Muscle of leg (tissue), 11 donors: Measurements from ENCODE around the gene PARP14. TPM values are rescaled to one million over a fixed set of nuclear protein-coding genes. Genes with fewer than 3 reads are reported as not detected.
A peak's percentile ranks its signal among the peaks of the same experiment; 100 is the strongest.
"Not testable (repeated sequence)": the region's sequence is repeated elsewhere in the genome, so short reads cannot be mapped to it uniquely, and the experiment has no call there.

Experiments used
- DNase-seq: peaks from one replicate; pipeline ENCODE4 v3.0.0; 2013
- H3K27ac ChIP-seq: one replicate; pipeline ENCODE4 v1.5.1; 2013; ENCODE audit warnings: mild to moderate bottlenecking, low read length, control low read depth
- H3K27me3 ChIP-seq: one replicate; pipeline ENCODE4 v1.6.1; 2013; ENCODE audit warnings: low read length; ENCODE audit not compliant: control insufficient read depth, insufficient read depth
- H3K36me3 ChIP-seq: one replicate; pipeline ENCODE4 v1.6.1; 2013; ENCODE audit warnings: low read length; ENCODE audit not compliant: control insufficient read depth, insufficient read depth
- H3K4me1 ChIP-seq: one replicate; pipeline ENCODE4 v1.6.1; 2013; ENCODE audit warnings: low read length; ENCODE audit not compliant: control insufficient read depth, insufficient read depth
- H3K4me3 ChIP-seq: one replicate; pipeline ENCODE4 v1.5.1; 2013; ENCODE audit warnings: low read length, control low read depth
- H3K9me3 ChIP-seq: replicated peaks from 2 replicates; pipeline ENCODE4 v1.6.1; 2013; ENCODE audit warnings: low read depth, low read length; ENCODE audit not compliant: control insufficient read depth
- WGBS: methylation state at CpG from one replicate; pipeline ENCODE4 v1.1.5; 2013; ENCODE audit warnings: missing lambda C conversion rate; ENCODE audit not compliant: insufficient coverage; 5-methylcytosine and 5-hydroxymethylcytosine counted together
- polyA plus RNA-seq, 8 donors: library from polyadenylated mRNA; unstranded; fragments of 120-200 nt; gene quantifications; one replicate each; pipeline versions ENCODE4 v1.2.1 to v1.2.3, GENCODE V29; 2013; ENCODE audit warnings: inconsistent platforms in 1 of 8, low replicate concordance in 1 of 8; ENCODE audit not compliant: insufficient read length in 8 of 8, insufficient read depth in 1 of 8
- total RNA-seq: library from RNA; stranded (reverse); fragments of 120-200 nt; gene quantifications from one replicate; pipeline ENCODE4 v1.2.4, GENCODE V29; 2013

PARP14 gene
- total and polyA plus RNA-seq, 9 donors, result 6.6 to 12.9 (median 8.7) TPM

- Histone ChIP-seq H3K4me3 (no peak overlapping the region), H3K9me3 (no peaks in the 10 kb centered on the region), H3K4me1 (no peaks in the 10 kb centered on the region), H3K36me3 (peaks cover 65% of the 10 kb centered on the region), H3K27me3 (no peaks in the 10 kb centered on the region), H3K27ac (no peak overlapping the region)
- DNase-seq, result no peak
- 94% methylated on average over 3 of the region's 4 CpGs for WGBS
These were observed 36.0 kb downstream of the PARP14 start for GRCh38 chr3:122716667-122717066.

- H3K4me1 ChIP-seq, result no peaks in the 10 kb centered on the region
- 86% methylated on average over 1 of the region's 3 CpGs for WGBS
- H3K27ac ChIP-seq, result no peak overlapping the region
- H3K4me3 ChIP-seq, result no peak overlapping the region
- no peaks in the 10 kb centered on the region for H3K27me3 ChIP-seq
- DNase-seq, result no peak
- no peaks in the 10 kb centered on the region for H3K9me3 ChIP-seq
- H3K36me3 ChIP-seq, result peaks cover 61% of the 10 kb centered on the region
These were observed 38.8 kb downstream of the PARP14 start for GRCh38 chr3:122719273-122719921.

- Histone ChIP-seq H3K36me3 (peaks cover 21% of the 10 kb centered on the region), H3K27me3 (no peaks in the 10 kb centered on the region), H3K27ac (no peak overlapping the region), H3K4me1 (no peaks in the 10 kb centered on the region), H3K4me3 (no peak overlapping the region), H3K9me3 (peaks cover 2% of the 10 kb centered on the region)
- over 99% methylated on average over 9 of the region's 20 CpGs for WGBS
- DNase-seq, result no peak
These were observed 44.5 kb downstream of the PARP14 start for GRCh38 chr3:122725106-122725505.

GRCh38 chr3:122727294-122727693 is 46.7 kb downstream of the PARP14 start:
- Histone ChIP-seq H3K27ac (no peak overlapping the region), H3K4me3 (no peak overlapping the region)
- no CpG with 5 or more reads among the region's 3 CpGs for WGBS

GRCh38 chr3:122727766-122728165 is 47.1 kb downstream of the PARP14 start:
- Histone ChIP-seq H3K4me3 (no peak overlapping the region), H3K9me3 (peaks cover 2% of the 10 kb centered on the region), H3K27me3 (no peaks in the 10 kb centered on the region), H3K27ac (no peak overlapping the region), H3K4me1 (no peaks in the 10 kb centered on the region), H3K36me3 (peaks cover 13% of the 10 kb centered on the region)
- WGBS, result 86% methylated on average over 8 of the region's 9 CpGs
- DNase-seq, result no peak

More at GRCh38 chr3:122727294-122727693, 46.7 kb downstream of the PARP14 start:
- H3K27me3 ChIP-seq, result no peaks in the 10 kb centered on the region
- H3K4me1 ChIP-seq, result no peaks in the 10 kb centered on the region
- H3K9me3 ChIP-seq, result peaks cover 2% of the 10 kb centered on the region
- DNase-seq, result peak; percentile 17
- H3K36me3 ChIP-seq, result peaks cover 14% of the 10 kb centered on the region

- no peak for DNase-seq
- Histone ChIP-seq H3K36me3 (peaks cover 13% of the 10 kb centered on the region), H3K27me3 (no peaks in the 10 kb centered on the region), H3K9me3 (peaks cover 2% of the 10 kb centered on the region), H3K27ac (no peak overlapping the region), H3K4me3 (no peak overlapping the region), H3K4me1 (no peaks in the 10 kb centered on the region)
- no CpG with 5 or more reads among the region's 3 CpGs for WGBS
These were observed 47.5 kb downstream of the PARP14 start for GRCh38 chr3:122728186-122728585.

GRCh38 chr3:122728756-122729514 is 48.3 kb downstream of the PARP14 start:
- Histone ChIP-seq H3K4me1 (no peaks in the 10 kb centered on the region), H3K36me3 (peaks cover 11% of the 10 kb centered on the region), H3K4me3 (no peak overlapping the region), H3K27ac (no peak overlapping the region), H3K27me3 (no peaks in the 10 kb centered on the region), H3K9me3 (peaks cover 2% of the 10 kb centered on the region)
- no peak for DNase-seq
- WGBS, result 95% methylated on average over 6 of the region's 8 CpGs

- no peaks in the 10 kb centered on the region for H3K4me1 ChIP-seq
- no peak overlapping the region for H3K27ac ChIP-seq
- WGBS, result 79% methylated on average over 4 of the region's 4 CpGs
- peaks cover 10% of the 10 kb centered on the region for H3K36me3 ChIP-seq
- H3K4me3 ChIP-seq, result no peak overlapping the region
- H3K9me3 ChIP-seq, result peaks cover 2% of the 10 kb centered on the region
- H3K27me3 ChIP-seq, result no peaks in the 10 kb centered on the region
- no peak for DNase-seq
These were observed 49.6 kb downstream of the PARP14 start for GRCh38 chr3:122730240-122730639.

GRCh38 chr3:122732682-122733525 is 52.3 kb downstream of the PARP14 start:
- H3K4me3 ChIP-seq, result not testable (repeated sequence)

GRCh38 chr3:122739172-122739571 is 58.5 kb downstream of the PARP14 start:
- Histone ChIP-seq H3K4me3 (no peak overlapping the region), H3K27me3 (no peaks in the 10 kb centered on the region), H3K4me1 (no peaks in the 10 kb centered on the region), H3K27ac (no peak overlapping the region), H3K36me3 (peaks cover 12% of the 10 kb centered on the region), H3K9me3 (no peaks in the 10 kb centered on the region)
- no CpG with 5 or more reads among the region's 3 CpGs for WGBS
- no peak for DNase-seq

More at GRCh38 chr3:122732682-122733525, 52.3 kb downstream of the PARP14 start:
- not testable (repeated sequence) for H3K4me1 ChIP-seq, H3K27me3 ChIP-seq, H3K9me3 ChIP-seq, H3K27ac ChIP-seq, DNase-seq, H3K36me3 ChIP-seq
- WGBS, result 91% methylated on average over 7 of the region's 22 CpGs
